OCI-LY7 (cell line): Measurements from ENCODE around the gene FOLR1.

Source experiments
- CTCF ChIP-seq: fragments of 200-600 bp; sonication (generic); conservative IDR thresholded peaks from 2 replicates; pipeline ENCODE4 v1.5.1; 2014; ENCODE audit warnings: mild to moderate bottlenecking, antibody characterized with exemption, low read length, moderate library complexity, mixed read lengths
- EZH2phosphoT487 ChIP-seq: fragments of 200-600 bp; sonication (generic); IDR thresholded peaks from 2 replicates; pipeline ENCODE4 v1.6.1; 2018; ENCODE audit warnings: low read depth, borderline replicate concordance, mild to moderate bottlenecking, mixed run types, antibody characterized with exemption, low read length, moderate library complexity, mixed read lengths

GRCh38 chr11:72244060-72244360, 52.1 kb downstream of the FOLR1 start, which contains the start of gene PHOX2A:
- TF ChIP-seq CTCF (no peak), EZH2phosphoT487 (no peak)
